Ishikawa (cell line): ENCODE data around the gene ACTA2.

ENCODE experiments used
- CEBPB ChIP-seq: IDR thresholded peaks from 2 replicates; pipeline ENCODE4 v1.6.1; 2012
- CREB1 ChIP-seq: IDR thresholded peaks from 2 replicates; pipeline ENCODE4 v1.6.1; 2012; ENCODE audit warnings: low read depth
- EGR1 ChIP-seq: IDR thresholded peaks from 2 replicates; pipeline ENCODE4 v1.6.1; 2012
- EP300 ChIP-seq: IDR thresholded peaks from 2 replicates; pipeline ENCODE4 v1.6.1; 2012; ENCODE audit warnings: borderline replicate concordance
- FOXM1 ChIP-seq: IDR thresholded peaks from 2 replicates; pipeline ENCODE4 v1.6.1; 2012; ENCODE audit warnings: low read depth, borderline replicate concordance
- MAX ChIP-seq: IDR thresholded peaks from 2 replicates; pipeline ENCODE4 v1.6.1; 2012
- NFIC ChIP-seq: IDR thresholded peaks from 2 replicates; pipeline ENCODE4 v1.6.1; 2012
- RAD21 ChIP-seq: IDR thresholded peaks from 2 replicates; pipeline ENCODE4 v1.6.1; 2012; ENCODE audit warnings: low read depth
- REST ChIP-seq: IDR thresholded peaks from 2 replicates; pipeline ENCODE4 v1.6.1; 2012; ENCODE audit warnings: low read depth, mild to moderate bottlenecking
- TAF1 ChIP-seq: IDR thresholded peaks from 2 replicates; pipeline ENCODE4 v1.6.1; 2012; ENCODE audit warnings: low read depth, mild to moderate bottlenecking
- TCF12 ChIP-seq: IDR thresholded peaks from 2 replicates; pipeline ENCODE4 v1.6.1; 2012; ENCODE audit warnings: low read depth
- TEAD4 ChIP-seq: IDR thresholded peaks from 2 replicates; pipeline ENCODE4 v1.6.1; 2012
- USF1 ChIP-seq: IDR thresholded peaks from 2 replicates; pipeline ENCODE4 v1.6.1; 2012
- YY1 ChIP-seq: IDR thresholded peaks from 2 replicates; pipeline ENCODE4 v1.6.1; 2012; ENCODE audit warnings: low read depth
- ZBTB7A ChIP-seq: IDR thresholded peaks from 2 replicates; pipeline ENCODE4 v1.6.1; 2012; ENCODE audit warnings: low read depth

Gene ACTA2

GRCh38 chr10:88898727-88899126, 53.8 kb downstream of the ACTA2 start:
- TF ChIP-seq TCF12 (no peak), ZBTB7A (no peak), MAX (no peak), YY1 (no peak), NFIC (no peak), CREB1 (no peak), TEAD4 (no peak), CEBPB (no peak), TAF1 (no peak), EGR1 (no peak), FOXM1 (no peak)

- TF ChIP-seq FOXM1 = no peak
- no peak for TF ChIP-seq USF1
- no peak for TF ChIP-seq CEBPB
- TF ChIP-seq NFIC = no peak
- TF ChIP-seq REST = no peak
- TF ChIP-seq YY1 = no peak
- no peak for TF ChIP-seq RAD21
- TF ChIP-seq EGR1 = no peak
Observed at GRCh38 chr10:88896994-88897853, 55.3 kb downstream of the ACTA2 start.

GRCh38 chr10:88896372-88896993, 56.1 kb downstream of the ACTA2 start:
- TF ChIP-seq MAX (no peak), CEBPB (no peak), NFIC (no peak), YY1 (no peak), CREB1 (no peak), TAF1 (no peak), REST (no peak), TEAD4 (no peak), EGR1 (no peak), EP300 (no peak), USF1 (no peak), FOXM1 (no peak), ZBTB7A (no peak), RAD21 (no peak), TCF12 (no peak)

- TF ChIP-seq REST = no peak
- no peak for TF ChIP-seq USF1
- no peak for TF ChIP-seq CEBPB
Observed at GRCh38 chr10:88895250-88895649, 57.3 kb downstream of the ACTA2 start.
